ENCODE results near the gene DYNC2LI1.
A peak's percentile ranks its signal among the peaks of the same experiment; 100 is the strongest.

DYNC2LI1 gene

GRCh38 chr2:43837033-43837432 lies 63.2 kb downstream of the DYNC2LI1 start:
- no peak for TF ChIP-seq CTCF (IDR thresholded peaks at IDR 0.05; ENCODE audit: extremely low read depth, missing control alignments)
- DNase-seq (ENCODE audit: low spot score), result no peak

DNA sequence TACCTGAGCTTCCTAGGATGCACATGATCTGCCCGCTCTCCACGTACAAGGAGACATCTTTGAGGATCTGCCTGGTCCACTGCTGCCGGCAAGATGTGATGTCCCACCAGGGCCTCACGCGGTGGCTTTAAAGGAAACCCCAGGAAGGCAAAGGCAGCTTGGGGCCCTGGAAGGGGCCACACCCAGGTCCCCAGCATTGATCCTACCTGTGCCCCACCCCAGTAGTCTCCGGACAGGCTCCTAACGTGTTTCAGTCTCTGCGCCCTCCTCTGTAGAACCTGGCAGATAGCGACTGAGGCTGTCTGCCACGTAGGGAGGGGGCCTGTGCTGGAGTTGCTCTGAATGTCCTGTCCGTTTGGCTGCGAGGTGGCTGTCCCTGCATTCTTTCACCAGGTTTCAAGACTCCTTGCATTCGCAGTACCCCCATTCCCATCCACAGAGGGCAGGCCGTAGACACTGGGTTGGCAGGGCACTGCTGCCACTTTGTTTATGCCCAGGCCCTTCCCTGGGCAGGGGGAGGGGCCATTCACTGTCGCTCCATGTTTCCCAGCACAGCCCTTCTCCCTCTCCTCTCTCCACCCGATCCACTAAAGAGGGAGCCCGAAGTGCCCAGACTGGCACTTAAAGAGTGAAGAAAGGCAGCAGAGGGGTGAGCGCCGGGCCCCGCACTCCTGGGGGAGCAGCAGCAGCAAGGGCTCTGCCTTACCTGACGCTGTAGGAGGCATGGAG lies 64.2 kb downstream of the DYNC2LI1 start:
- no peak for TF ChIP-seq CTCF (IDR thresholded peaks at IDR 0.05; ENCODE audit: extremely low read depth, missing control alignments)
- no peak for DNase-seq (ENCODE audit: low spot score)

GRCh38 chr2:43838560-43839267 lies 64.9 kb downstream of the DYNC2LI1 start, which contains the start of the genes ABCG5 and ABCG8:
Gene ABCG5, minus strand, starts transcription at chr2:43838839. Its CDS starts 160 bp downstream, at chr2:43838679.
Gene ABCG8, plus strand, starts transcription at chr2:43838971. Its CDS starts 83 bp downstream, at chr2:43839054.
- no peak for TF ChIP-seq CTCF (IDR thresholded peaks at IDR 0.05; ENCODE audit: extremely low read depth, missing control alignments)
- no peak for DNase-seq (ENCODE audit: low spot score)

DNA sequence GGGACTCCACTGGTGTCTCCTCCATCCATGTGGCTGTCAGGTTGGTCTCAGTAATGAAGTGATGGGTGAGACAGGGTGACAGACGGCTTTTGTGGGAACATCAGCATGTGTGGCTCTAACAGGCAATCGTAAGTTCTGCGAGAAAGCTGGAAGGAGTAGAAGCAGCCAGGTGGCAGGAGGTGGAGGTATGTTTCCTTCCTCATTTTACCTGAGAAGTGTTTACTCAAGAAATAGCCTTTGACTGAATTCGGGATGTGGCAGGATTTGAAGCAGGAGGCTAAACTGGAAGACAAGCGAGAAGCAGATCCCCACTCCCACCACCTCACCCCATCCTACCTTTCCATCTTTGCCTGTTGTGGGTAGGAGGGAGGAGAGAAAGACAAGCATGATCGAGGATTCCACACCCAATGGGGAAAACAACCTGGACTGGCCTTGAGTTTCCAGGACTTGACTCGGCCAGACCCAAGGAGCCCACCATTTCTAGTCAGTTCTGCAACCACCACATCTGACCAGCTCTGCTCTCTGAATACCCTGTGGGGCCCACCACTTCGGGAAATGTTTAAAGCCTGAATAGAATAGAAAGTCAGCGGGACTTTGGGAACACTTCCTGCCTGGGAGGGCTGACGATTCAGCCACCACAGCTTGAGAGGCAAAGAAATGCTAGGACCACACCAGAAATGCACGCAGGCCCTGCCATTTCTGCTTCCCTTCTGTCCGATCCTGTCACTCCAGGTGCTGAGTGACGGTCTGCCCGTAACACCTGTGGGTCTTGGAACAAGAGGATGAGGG lies 66.1 kb downstream of the DYNC2LI1 start:
- TF ChIP-seq CTCF (IDR thresholded peaks at IDR 0.05; ENCODE audit: extremely low read depth, missing control alignments), result no peak
- DNase-seq (ENCODE audit: low spot score), result peak; percentile 1

GRCh38 chr2:43840965-43841364 lies 67.1 kb downstream of the DYNC2LI1 start:
- peak; percentile 1 for DNase-seq (ENCODE audit: low spot score)
- TF ChIP-seq CTCF (IDR thresholded peaks at IDR 0.05; ENCODE audit: extremely low read depth, missing control alignments), result no peak

GRCh38 chr2:43841949-43842865 lies 68.4 kb downstream of the DYNC2LI1 start:
- no peak for TF ChIP-seq CTCF (IDR thresholded peaks at IDR 0.05; ENCODE audit: extremely low read depth, missing control alignments)
- DNase-seq (ENCODE audit: low spot score), result peak; percentile 2

Data from GM20000 (cell line).